H7 (cell line): Measurements from ENCODE around the gene WIPF1. TPM values are rescaled to one million over a fixed set of nuclear protein-coding genes. Genes with fewer than 3 reads are reported as not detected.

Experiments used
- total RNA-seq: library from RNA; depleted of rRNA; stranded (reverse); fragments of >200 nt; shearing (Covaris generic); gene quantifications from 2 replicates; pipeline ENCODE4 v1.2.3, GENCODE V29; 2014; rRNA removed

Gene WIPF1
- total RNA-seq, 1 experiment from 2014 or later: 6.9 TPM

Other genes starting within 250 kb of the WIPF1 start
- gene SCRN3, start 202.1 kb downstream of the WIPF1 start, total RNA-seq: 12.1 TPM in 2 replicates
- gene GPR155, start 110.8 kb downstream of the WIPF1 start, total RNA-seq: 0.26 and 0.42 TPM in 2 replicates
- not detected in 2 replicates for gene CHRNA1, start 166.7 kb upstream of the WIPF1 start, total RNA-seq